Erythroblast (primary cell): ENCODE data around the gene SGCG.

Source experiments
- GATA1 ChIP-seq: IDR thresholded peaks from 2 replicates; pipeline ENCODE4 v1.6.1; 2011; ENCODE audit warnings: low read depth, mild to moderate bottlenecking, control low read depth, low read length, moderate library complexity
- POLR2A ChIP-seq: IDR thresholded peaks from 2 replicates; pipeline ENCODE4 v1.6.1; 2011; ENCODE audit warnings: mild to moderate bottlenecking, low read length

DNA sequence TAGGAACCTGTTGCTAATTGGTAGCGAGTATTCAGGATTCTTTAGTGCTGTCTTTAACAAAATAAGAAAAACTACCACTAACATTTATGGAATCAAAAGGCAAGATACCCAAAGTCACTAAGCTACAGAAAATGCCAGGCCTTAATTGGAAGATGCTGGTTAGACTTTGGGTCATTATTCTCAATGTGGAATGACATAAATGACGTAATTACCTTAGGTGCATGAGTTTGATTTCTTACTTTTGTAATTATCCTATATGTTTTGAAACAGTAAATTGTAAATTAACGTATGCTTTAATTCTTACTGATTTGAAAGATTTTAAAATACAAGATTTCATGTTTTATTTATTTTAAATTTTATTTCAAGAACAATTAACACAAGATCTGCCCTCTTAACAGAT is 25.0 kb downstream of the SGCG start:
- TF ChIP-seq POLR2A (no peak), GATA1 (no peak)
